T-helper 2 cell treated with Interferon-gamma antibody and Interleukin-4, amounts not matched to agents 5 μg/mL and 100 μg/mL, for 36 hours (primary cell): ENCODE data around the gene RO60.

ENCODE experiments used
- DNase-seq: peaks from one replicate; pipeline ENCODE4 v3.0.0; 2021; ENCODE audit warnings: low spot score
- H3K27ac Mint-ChIP-seq: one replicate; pipeline ENCODE4 v1.8.0; 2021; ENCODE audit warnings: mild to moderate bottlenecking, mixed read lengths
- H3K27me3 Mint-ChIP-seq: one replicate; pipeline ENCODE4 v1.8.0; 2021; ENCODE audit warnings: low read depth, mixed read lengths
- H3K36me3 Mint-ChIP-seq: one replicate; pipeline ENCODE4 v1.8.0; 2021; ENCODE audit warnings: low read depth, mixed read lengths
- H3K4me1 Mint-ChIP-seq: one replicate; pipeline ENCODE4 v1.8.0; 2021; ENCODE audit warnings: low read depth, mixed read lengths
- H3K4me3 Mint-ChIP-seq: one replicate; pipeline ENCODE4 v1.8.0; 2022; ENCODE audit warnings: mild to moderate bottlenecking, moderate library complexity, mixed read lengths
- H3K9me3 Mint-ChIP-seq: one replicate; pipeline ENCODE4 v1.8.0; 2021; ENCODE audit warnings: mixed read lengths

RO60 gene

GRCh38 chr1:193105821-193106177, 46.4 kb downstream of the RO60 start:
- Mint-ChIP-seq H3K27ac (peak overlapping the region; percentile 37), H3K9me3 (no peaks in the 10 kb centered on the region), H3K27me3 (peaks cover 7% of the 10 kb centered on the region), H3K36me3 (peaks cover 7% of the 10 kb centered on the region), H3K4me1 (peaks cover 19% of the 10 kb centered on the region), H3K4me3 (peak overlapping the region; percentile 82)
- no peak for DNase-seq

DNA sequence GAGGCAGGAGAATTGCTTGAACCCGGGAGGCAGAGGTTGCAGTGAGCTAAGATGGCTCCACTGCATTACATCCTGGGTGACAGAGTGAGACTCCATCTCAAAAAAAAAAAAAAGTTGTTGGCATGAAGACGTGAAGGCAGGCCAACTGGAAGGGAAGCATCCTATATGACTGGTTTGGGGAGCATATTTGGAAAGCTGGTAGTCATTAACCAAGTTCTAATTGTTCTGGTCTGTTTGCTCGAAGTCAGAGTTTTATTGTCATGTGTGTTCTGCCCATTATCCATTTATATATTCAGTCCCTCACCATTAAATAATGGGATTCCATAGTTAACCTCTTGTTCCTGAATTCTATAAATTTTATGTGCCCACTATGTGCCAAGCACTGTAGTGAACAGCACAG, 49.1 kb downstream of the RO60 start:
- Mint-ChIP-seq H3K36me3 (no peaks in the 10 kb centered on the region), H3K9me3 (no peaks in the 10 kb centered on the region), H3K4me3 (no peak overlapping the region), H3K27me3 (peaks cover 9% of the 10 kb centered on the region), H3K27ac (no peak overlapping the region), H3K4me1 (peaks cover 13% of the 10 kb centered on the region)
- no peak for DNase-seq
